Fibroblast of pulmonary artery (primary cell): Measurements from ENCODE around the gene PCDHGC3.

Source experiments
- DNase-seq: peaks from one replicate; pipeline ENCODE4 v3.0.0-alpha.2; 2010; ENCODE audit warnings: low read depth
- H3K4me3 ChIP-seq: replicated peaks from 2 replicates; pipeline ENCODE4 v1.5.1; 2011; ENCODE audit warnings: low read depth, mild to moderate bottlenecking, control low read depth, low read length, moderate library complexity
- CTCF ChIP-seq: IDR thresholded peaks from 2 replicates; pipeline ENCODE4 v1.5.1; 2011; ENCODE audit warnings: mild to moderate bottlenecking, control low read depth, low read length, inconsistent platforms; ENCODE audit errors: missing control alignments

PCDHGC3 gene

GRCh38 chr5:141496038-141496437 is 20.3 kb downstream of the PCDHGC3 start:
- no peak overlapping the region for H3K4me3 ChIP-seq
- no peak for DNase-seq
- no peak for TF ChIP-seq CTCF

GRCh38 chr5:141501761-141502160 is 26.0 kb downstream of the PCDHGC3 start:
- DNase-seq = no peak
- TF ChIP-seq CTCF = no peak
- H3K4me3 ChIP-seq = no peak overlapping the region

GRCh38 chr5:141503681-141504080 is 27.9 kb downstream of the PCDHGC3 start:
- H3K4me3 ChIP-seq = no peak overlapping the region
- TF ChIP-seq CTCF = no peak
- no peak for DNase-seq

DNA sequence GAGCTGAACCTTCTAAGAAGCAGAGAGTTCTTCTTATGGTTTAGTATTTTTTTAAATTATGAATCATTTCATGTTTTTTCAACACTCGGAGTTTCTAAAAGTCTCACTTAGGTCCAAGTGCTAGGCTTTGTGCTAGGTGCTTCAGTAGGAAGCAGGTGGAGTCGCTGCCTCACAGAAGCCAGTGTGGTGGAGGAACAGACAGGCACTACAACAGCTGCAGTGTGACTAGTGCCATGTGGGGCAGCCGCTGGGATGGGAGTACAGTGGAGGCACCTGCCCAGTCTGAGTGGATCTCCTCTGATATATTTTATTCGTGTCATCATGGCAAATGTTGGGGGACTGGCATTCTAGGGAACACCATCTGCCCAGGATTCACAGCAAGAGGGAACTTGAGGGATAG is 28.4 kb downstream of the PCDHGC3 start:
- H3K4me3 ChIP-seq = no peak overlapping the region
- no peak for DNase-seq
- no peak for TF ChIP-seq CTCF

GRCh38 chr5:141506381-141507155 is 30.8 kb downstream of the PCDHGC3 start:
- no peak for DNase-seq
- TF ChIP-seq CTCF = no peak
- no peak overlapping the region for H3K4me3 ChIP-seq

DNA sequence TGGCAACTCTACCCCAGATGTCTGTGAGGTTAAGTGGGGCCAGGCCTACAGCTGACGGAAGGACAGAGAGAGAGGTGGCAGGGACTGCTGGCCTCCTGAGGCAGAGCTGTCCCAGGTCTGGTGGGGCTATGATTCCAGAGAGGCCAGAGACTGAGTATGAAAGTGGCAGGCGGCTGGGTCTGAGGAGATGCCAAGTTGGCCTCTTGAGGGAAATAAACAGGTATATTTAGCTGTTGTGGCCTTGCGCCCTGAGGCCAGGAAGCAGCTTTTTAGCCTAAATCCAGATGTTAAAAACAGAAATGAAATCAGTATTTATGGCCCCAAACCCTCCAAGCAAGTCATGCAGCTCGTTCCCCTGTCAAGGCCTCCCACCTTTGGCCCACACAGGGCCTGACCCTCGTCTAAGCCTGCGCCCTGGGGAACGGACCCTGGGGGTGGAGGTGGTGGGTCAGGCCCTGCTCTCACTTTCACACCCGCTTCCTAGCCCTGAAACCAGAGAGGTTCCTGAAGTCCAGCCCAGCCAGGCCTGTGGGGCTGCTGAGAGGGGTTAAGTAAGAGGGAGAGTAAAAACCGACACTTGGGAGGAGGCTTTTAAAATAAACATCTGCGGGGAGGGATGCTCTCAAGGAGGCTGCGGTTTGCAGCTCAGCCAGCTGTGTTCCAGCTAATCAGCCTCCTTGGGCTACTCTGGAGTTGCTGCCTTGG is 31.8 kb downstream of the PCDHGC3 start:
- peak; percentile 79 for DNase-seq
- H3K4me3 ChIP-seq = peak overlapping the region; percentile 44
- TF ChIP-seq CTCF = no peak
